Measurements from ENCODE around the gene TESK2. TPM values are rescaled to one million over a fixed set of nuclear protein-coding genes. Genes with fewer than 3 reads are reported as not detected.
A peak's percentile ranks its signal among the peaks of the same experiment; 100 is the strongest.

Gene TESK2
- total and polyA plus RNA-seq, 2 of the 8 experiments (the other 6 are each of a cell fraction or from before 2014, with no cell fraction given): 10.8 to 12.6 TPM

- Histone ChIP-seq H3K4me1 (replicated peaks in 1 of 4; ENCODE audit: control insufficient read depth in 3 of 4, insufficient read depth in 4 of 4, low read length in 3 of 4) (peaks cover 2 to 9% (median 3%) of the 10 kb centered on the region in 4 experiments; a peak in 4 of 7 replicates), H4K91ac (replicated peaks; ENCODE audit: insufficient read length, low read length) (no peak overlapping the region), H4K8ac (ENCODE audit: extremely low read depth, insufficient read depth, low read length) (no peak overlapping the region), H3K4me2 (ENCODE audit: insufficient read depth in 1 of 2, low read depth in 2 of 2, low read length in 2 of 2) (peak overlapping the region; percentile 44 to 90; a peak in 3 of 4 replicates), H3K79me2 (ENCODE audit: control insufficient read depth in 1 of 2, insufficient read depth in 2 of 2, low read length in 2 of 2) (peaks cover 30 to 61% of the 10 kb centered on the region in 2 experiments), H3K56ac (replicated peaks; ENCODE audit: insufficient read length, low read depth, low read length) (no peak overlapping the region), H3K23me2 (ENCODE audit: low read depth, low read length) (peaks cover 8% of the 10 kb centered on the region), H3K18ac (ENCODE audit: extremely low read depth, low read length) (no peak overlapping the region), H4K20me1 (replicated peaks in 1 of 2; ENCODE audit: control insufficient read depth in 1 of 2, insufficient read depth in 2 of 2, low read length in 2 of 2) (peaks cover 20 to 29% of the 10 kb centered on the region in 2 experiments), H2AK5ac (ENCODE audit: low read depth, low read length) (no peak overlapping the region), H3K23ac (ENCODE audit: insufficient read length) (no peak overlapping the region), H2BK20ac (ENCODE audit: low read length) (no peak overlapping the region), H3K9me3 (ENCODE audit: insufficient read depth in 2 of 2, low read depth in 1 of 2, low read length in 1 of 2) (no peaks in the 10 kb centered on the region), H3K4ac (replicated peaks; ENCODE audit: insufficient read length, low read depth, low read length) (no peak overlapping the region), H3K27me3 (replicated peaks in 1 of 4; ENCODE audit: control insufficient read depth in 3 of 4, extremely low read depth in 1 of 4, insufficient read depth in 3 of 4, low read length in 3 of 4) (no peaks in the 10 kb centered on the region), H3K36me3 (ENCODE audit: control insufficient read depth in 2 of 4, insufficient read depth in 4 of 4, low read length in 3 of 4) (peaks cover 24 to 58% (median 42%) of the 10 kb centered on the region in 4 experiments), H3K79me1 (ENCODE audit: low read depth, low read length) (no peaks in the 10 kb centered on the region), H2BK120ac (replicated peaks; ENCODE audit: low read depth, low read length) (no peak overlapping the region), H2BK5ac (ENCODE audit: low read depth, low read length) (no peak overlapping the region), H3K4me3 (ENCODE audit: extremely low read depth in 1 of 4, insufficient read depth in 2 of 4, low read depth in 3 of 4, low read length in 4 of 4) (peak overlapping the region in 2 of 4 experiments; percentile 15 to 100; a peak in 3 of 8 replicates), H3K27ac (ENCODE audit: low read depth, low read length) (no peak overlapping the region), H2BK12ac (ENCODE audit: low read depth, low read length) (no peak overlapping the region), H3K9ac (replicated peaks in 1 of 4; ENCODE audit: extremely low read depth in 1 of 4, low read depth in 3 of 4, low read length in 3 of 4) (no peak overlapping the region), H2BK15ac (ENCODE audit: low read length) (no peak overlapping the region), H3K14ac (ENCODE audit: insufficient read length) (no peak overlapping the region), H4K5ac (ENCODE audit: insufficient read length, low read depth, low read length) (no peak overlapping the region), H2AFZ (ENCODE audit: low read length) (no peak overlapping the region)
- FAIRE-seq (no peak), DNase-seq (ENCODE audit: low read depth in 1 of 2, low spot score in 2 of 2) (no peak)
- WGBS, 2 experiments (ENCODE audit: extremely low coverage in 1 of 2, insufficient coverage in 1 of 2, insufficient read length in 1 of 2, insufficient replicate concordance in 2 of 2, low coverage in 1 of 2, low lambda C conversion rate in 2 of 2, missing lambda C conversion rate in 1 of 2): 85% methylated on average over 1 of the region's 1 CpG; no CpG with 5 or more reads in 1 of the 2 experiments
- TF ChIP-seq TAF1 (IDR thresholded peaks at IDR 0.05; ENCODE audit: low read depth, low read length) (no peak), POLR2A (IDR thresholded peaks at IDR 0.05; ENCODE audit: control extremely low read depth in 1 of 2, low read depth in 2 of 2, low read length in 2 of 2) (peak in 1 of 2 experiments; percentile 23; a peak in 1 of 3 replicates)
- ChIA-PET POLR2A (ENCODE audit: partially characterized antibody) (interaction anchor here (0.6 to 13.3 kb wide), 10 partner anchors 13 to 599 kb away, joined by 3 to 741 read pairs (median 6); partner anchors contain the start of genes AKR1A1, CCDC163, MMACHC and MUTYH), CTCF (ENCODE audit: partially characterized antibody) (interaction anchor here (0.7 to 5.4 kb wide), 7 partner anchors 8 to 51 kb away, joined by 3 to 53 read pairs (median 4); no protein-coding TSS in a partner anchor)
Observed at GRCh38 chr1:45518910-45519309, 27.9 kb upstream of the TESK2 start.
